Fibroblast of upper back skin (primary cell): ENCODE measurements around the gene ZFYVE21.
"Not testable (repeated sequence)": the region's sequence is repeated elsewhere in the genome, so short reads cannot be mapped to it uniquely, and the experiment has no call there.

ENCODE experiments used
- DNase-seq: peaks from one replicate; pipeline ENCODE4 v3.0.0-alpha.2; 2013

The ZFYVE21 gene

GRCh38 chr14:103772078-103772712 is 56.6 kb downstream of the ZFYVE21 start:
- DNase-seq: no peak

DNA sequence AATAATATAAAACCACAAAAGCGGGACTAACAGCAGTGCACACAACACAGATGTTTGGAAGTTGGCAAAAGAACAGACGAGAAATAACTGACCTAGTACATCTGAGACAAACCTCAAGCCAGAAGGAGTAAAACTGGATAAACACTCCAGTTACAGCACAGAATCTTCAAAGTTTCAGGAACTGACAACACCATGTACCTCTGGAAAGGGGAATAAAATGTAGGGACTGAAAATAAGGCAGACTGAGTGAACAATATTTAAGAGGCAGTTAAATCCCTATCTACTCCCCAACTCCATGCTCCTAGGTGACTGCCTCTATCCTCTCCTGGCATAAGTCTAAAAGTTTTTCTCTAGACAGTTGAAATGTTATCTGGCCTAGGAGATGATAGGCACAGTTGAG is 57.9 kb downstream of the ZFYVE21 start:
- DNase-seq: no peak

DNA sequence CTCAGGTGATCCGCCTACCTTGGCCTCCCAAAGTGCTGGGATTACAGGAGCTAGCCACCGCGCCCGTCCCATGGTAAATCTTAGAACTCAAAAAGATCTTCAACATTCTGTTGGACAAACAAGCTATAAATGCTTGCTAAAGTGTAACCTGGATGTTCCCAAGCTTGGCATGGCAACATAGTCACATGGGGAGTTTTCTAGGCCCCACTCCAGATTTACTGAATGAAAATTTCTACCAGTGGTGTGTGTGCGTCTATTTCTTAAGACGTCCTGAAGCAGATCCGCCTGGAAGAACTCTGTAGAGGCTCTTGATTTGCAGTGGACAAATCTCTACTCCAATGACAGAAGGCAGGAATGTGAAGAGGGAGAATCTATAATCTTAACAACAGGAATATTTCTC is 59.9 kb downstream of the ZFYVE21 start:
- no peak for DNase-seq

GRCh38 chr14:103776319-103776718 is 60.7 kb downstream of the ZFYVE21 start:
- not testable (repeated sequence) for DNase-seq

GRCh38 chr14:103782376-103782775 is 66.8 kb downstream of the ZFYVE21 start:
- no peak for DNase-seq
